CD8-positive, alpha-beta memory T cell (primary cell): ENCODE results near the gene SPATA2. TPM values are rescaled to one million over a fixed set of nuclear protein-coding genes. Genes with fewer than 3 reads are reported as not detected.
A peak's percentile ranks its signal among the peaks of the same experiment; 100 is the strongest.

Experiments used
- CTCF ChIA-PET: fragments of 350-600 bp; sonication (Branson Sonifier 250); formaldehyde crosslinking; loops from one replicate; lab custom pipeline; 2021; ENCODE audit warnings: antibody characterized with exemption; lab: Charles Lee
- POLR2A ChIA-PET: fragments of 350-600 bp; sonication (Branson Sonifier 250); formaldehyde crosslinking; loops from one replicate; lab custom pipeline; 2021; ENCODE audit warnings: antibody characterized with exemption; lab: Charles Lee
- DNase-seq, 5 donors: peaks; one replicate each; pipeline versions ENCODE4 v3.0.0 to v3.0.0-alpha.2; 2020 to 2022; ENCODE audit warnings: mixed read lengths in 1 of 5
- H3K27ac ChIP-seq: one replicate; pipeline ENCODE4 v1.7.0; 2013; ENCODE audit warnings: low read depth, mild to moderate bottlenecking, low read length, moderate library complexity
- H3K27me3 ChIP-seq: 2 replicates; pipeline ENCODE4 v1.7.0; 2013; ENCODE audit warnings: low read length, mild to moderate bottlenecking; ENCODE audit not compliant: insufficient read depth, poor library complexity, severe bottlenecking
- H3K36me3 ChIP-seq: 2 replicates; pipeline ENCODE4 v1.7.0; 2013; ENCODE audit warnings: mild to moderate bottlenecking, low read length, moderate library complexity; ENCODE audit not compliant: insufficient read depth
- H3K4me1 ChIP-seq: 2 replicates; pipeline ENCODE4 v1.7.0; 2013; ENCODE audit warnings: mild to moderate bottlenecking, low read length, moderate library complexity; ENCODE audit not compliant: insufficient read depth
- H3K4me3 ChIP-seq: 2 replicates; pipeline ENCODE4 v1.7.0; 2013; ENCODE audit warnings: mild to moderate bottlenecking, low read length
- H3K9me3 ChIP-seq: 2 replicates; pipeline ENCODE4 v1.7.0; 2013; ENCODE audit warnings: mild to moderate bottlenecking, low read length
- H3K27ac Mint-ChIP-seq, 8 donors: one replicate each; pipeline ENCODE4 v1.8.0; 2020 to 2021; ENCODE audit warnings: mixed read lengths in 8 of 8, mild to moderate bottlenecking in 6 of 8, inconsistent platforms in 3 of 8, moderate library complexity in 3 of 8
- H3K27me3 Mint-ChIP-seq, 2 donors: one replicate each; pipeline ENCODE4 v1.8.0; 2020 to 2021; ENCODE audit warnings: mixed read lengths in 2 of 2, mild to moderate bottlenecking in 1 of 2, moderate library complexity in 1 of 2
- H3K36me3 Mint-ChIP-seq, 3 donors: one replicate each; pipeline ENCODE4 v1.8.0; 2020 to 2021; ENCODE audit warnings: mixed read lengths in 3 of 3, inconsistent platforms in 1 of 3, mild to moderate bottlenecking in 1 of 3
- H3K4me1 Mint-ChIP-seq, 3 donors: one replicate each; pipeline ENCODE4 v1.8.0; 2020 to 2021; ENCODE audit warnings: mixed read lengths in 3 of 3, inconsistent platforms in 1 of 3, mild to moderate bottlenecking in 1 of 3
- H3K4me3 Mint-ChIP-seq, 7 donors: one replicate each; pipeline ENCODE4 v1.8.0; 2020 to 2021; ENCODE audit warnings: mixed read lengths in 7 of 7, mild to moderate bottlenecking in 6 of 7, moderate library complexity in 4 of 7, inconsistent platforms in 2 of 7
- H3K9me3 Mint-ChIP-seq, 5 donors: one replicate each; pipeline ENCODE4 v1.8.0; 2020 to 2022; ENCODE audit warnings: mixed read lengths in 5 of 5, mild to moderate bottlenecking in 3 of 5, moderate library complexity in 2 of 5, inconsistent platforms in 1 of 5
- polyA plus RNA-seq: library from polyadenylated mRNA; unstranded; fragments of 300-500 nt; fragmentation: Illumina TruSeq; gene quantifications from one replicate; pipeline ENCODE4 v1.2.3, GENCODE V29; 2021
- total RNA-seq, 2 experiments: library from RNA; stranded (reverse); gene quantifications; one replicate each; pipeline ENCODE4 v1.2.3, GENCODE V29; 2021

Gene SPATA2
- total and polyA plus RNA-seq, 3 experiments from 2014 or later, result 5.3 to 16.0 (median 15.0) TPM

DNA sequence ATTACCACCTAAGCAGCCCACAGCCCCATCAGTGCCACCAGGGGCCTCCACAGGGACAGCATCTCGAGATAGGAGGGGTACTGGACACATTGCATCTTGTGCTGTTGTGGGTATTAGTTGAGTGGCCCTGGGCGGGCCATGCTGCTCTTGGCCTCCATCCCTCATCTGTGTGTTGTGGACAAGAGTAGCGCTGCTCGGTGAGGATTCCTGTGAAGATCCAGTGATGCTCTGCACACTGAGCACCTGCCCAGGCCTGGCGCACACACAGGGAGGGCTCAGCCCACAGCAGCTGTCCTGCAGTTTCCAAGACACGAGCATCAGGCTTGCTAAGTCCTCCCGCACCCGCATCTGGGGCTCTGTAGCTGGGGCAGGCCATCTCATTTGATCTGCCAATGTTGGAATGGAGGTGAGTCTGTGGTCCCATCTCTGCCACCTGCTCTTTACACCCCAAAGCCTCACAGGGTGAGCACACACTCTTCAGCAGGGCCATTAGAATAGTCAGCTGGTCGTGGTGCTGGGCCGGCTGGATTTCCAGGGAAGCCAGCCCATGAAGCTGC is 32.0 kb downstream of the SPATA2 start:
- no peaks in the 10 kb centered on the region for H3K27me3 ChIP-seq
- H3K4me1 ChIP-seq, result no peaks in the 10 kb centered on the region
- no peak overlapping the region for H3K27ac ChIP-seq
- Mint-ChIP-seq H3K27ac (peak overlapping the region in 1 of 8 donors; percentile 85), H3K4me3 (no peak overlapping the region), H3K36me3 (peaks cover 0 to 87% (median 14%) of the 10 kb centered on the region in 3 donors), H3K9me3 (no peaks in the 10 kb centered on the region), H3K4me1 (peaks cover 0 to under 1% (median under 1%) of the 10 kb centered on the region in 3 donors), H3K27me3 (no peaks in the 10 kb centered on the region)
- H3K4me3 ChIP-seq, result no peak overlapping the region
- CTCF ChIA-PET, result no interaction called here
- no peaks in the 10 kb centered on the region for H3K9me3 ChIP-seq
- no peak for DNase-seq
- POLR2A ChIA-PET, result no interaction called here
- H3K36me3 ChIP-seq, result peaks cover 13% of the 10 kb centered on the region

DNA sequence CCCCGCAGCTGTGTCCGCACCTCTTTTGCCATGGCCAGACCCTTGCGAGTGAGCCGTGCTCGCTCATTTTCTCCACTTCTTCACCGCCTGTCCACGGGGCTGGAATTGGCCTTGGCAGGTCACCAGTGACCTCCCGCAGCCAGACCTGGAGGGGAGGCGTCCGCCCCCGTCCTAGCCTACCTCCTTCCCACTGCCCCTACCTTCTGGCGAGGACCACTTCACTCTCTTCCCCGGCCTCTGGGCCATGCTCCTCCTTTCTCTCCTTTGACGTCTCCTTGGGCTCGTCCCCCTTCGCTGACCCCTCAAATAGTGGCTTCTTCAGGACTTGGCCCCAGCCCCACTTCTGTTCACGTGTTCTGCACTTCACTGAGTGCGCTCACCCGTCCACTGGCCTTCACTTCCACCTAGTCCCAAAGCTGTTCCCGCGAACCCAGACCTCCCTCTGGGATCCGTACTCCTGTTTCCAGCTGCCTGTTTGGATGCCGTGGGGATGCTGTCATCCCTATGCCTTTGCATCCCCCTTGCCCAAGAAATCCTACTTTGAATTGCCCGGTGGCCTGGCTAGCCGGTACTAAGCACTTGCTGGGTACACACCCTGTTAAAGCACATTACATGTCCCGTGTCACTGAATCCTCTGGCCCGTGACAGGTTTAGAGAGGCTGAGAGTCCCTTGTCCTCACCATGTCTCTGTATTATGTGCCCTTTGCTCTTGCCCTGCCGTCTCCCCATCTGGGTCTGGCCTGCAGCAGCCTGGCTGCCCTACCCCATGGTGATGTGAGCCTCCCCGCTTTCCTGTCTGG is 33.0 kb downstream of the SPATA2 start:
- Histone ChIP-seq H3K9me3 (no peaks in the 10 kb centered on the region), H3K36me3 (peaks cover 13% of the 10 kb centered on the region), H3K27ac (no peak overlapping the region), H3K27me3 (no peaks in the 10 kb centered on the region), H3K4me3 (no peak overlapping the region), H3K4me1 (no peaks in the 10 kb centered on the region)
- POLR2A ChIA-PET, result no interaction called here
- Mint-ChIP-seq H3K27ac (peak overlapping the region in 2 of 8 donors; percentile 63 to 69), H3K4me1 (no peaks in the 10 kb centered on the region), H3K4me3 (no peak overlapping the region), H3K36me3 (peaks cover 0 to 86% (median 12%) of the 10 kb centered on the region in 3 donors), H3K9me3 (no peaks in the 10 kb centered on the region), H3K27me3 (no peaks in the 10 kb centered on the region)
- CTCF ChIA-PET, result no interaction called here
- DNase-seq, result no peak

DNA sequence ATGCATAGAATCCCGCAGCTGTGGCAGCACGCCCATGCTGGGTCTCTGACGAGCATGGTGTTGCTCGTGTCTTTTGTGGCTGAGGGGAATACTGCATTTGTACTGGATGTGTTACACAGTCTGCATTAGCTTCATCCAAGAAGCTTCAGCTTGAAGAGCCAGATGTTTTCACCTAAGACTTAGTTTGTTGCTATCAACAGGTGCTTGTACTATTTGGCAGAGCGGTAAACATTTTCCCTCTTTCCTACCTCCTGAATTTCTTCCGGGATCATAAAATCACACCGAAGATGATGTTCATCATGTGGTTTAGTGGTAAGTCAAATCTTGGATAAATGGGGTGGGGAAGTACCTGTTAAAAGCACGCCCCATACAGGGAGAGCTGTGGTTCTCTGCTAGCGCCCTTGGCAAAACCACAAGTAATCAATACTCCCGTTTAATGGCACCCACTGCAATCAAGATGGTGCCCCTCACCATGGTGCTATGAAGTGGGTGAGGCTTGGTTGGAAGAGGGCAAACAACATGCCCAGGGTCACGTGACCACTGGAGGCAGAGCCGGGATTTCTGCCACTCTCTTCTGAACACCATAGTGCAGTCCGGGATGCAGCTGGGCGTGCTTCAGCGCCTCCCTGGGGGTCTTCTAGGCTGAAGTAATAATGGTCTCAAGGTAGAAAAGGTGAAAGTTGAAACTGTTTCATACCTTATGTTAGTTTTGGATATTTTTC is 34.4 kb downstream of the SPATA2 start:
- Mint-ChIP-seq H3K27ac (peak overlapping the region in 5 of 8 donors; percentile 18 to 88 (median 29)), H3K9me3 (no peaks in the 10 kb centered on the region), H3K4me1 (no peaks in the 10 kb centered on the region), H3K27me3 (peaks cover 0 to 2% of the 10 kb centered on the region in 2 donors), H3K4me3 (no peak overlapping the region), H3K36me3 (peaks cover 0 to 82% (median 10%) of the 10 kb centered on the region in 3 donors)
- Histone ChIP-seq H3K36me3 (peaks cover 13% of the 10 kb centered on the region), H3K27ac (no peak overlapping the region), H3K4me3 (no peak overlapping the region), H3K27me3 (no peaks in the 10 kb centered on the region), H3K4me1 (no peaks in the 10 kb centered on the region), H3K9me3 (no peaks in the 10 kb centered on the region)
- no peak for DNase-seq
- ChIA-PET CTCF (interaction anchor here (0.6 kb wide), 1 partner anchor 8 kb away, joined by 3 read pairs; no protein-coding TSS in a partner anchor), POLR2A (interaction anchor here (0.7 kb wide), 1 partner anchor 16 kb away, joined by 4 read pairs; no protein-coding TSS in a partner anchor)

DNA sequence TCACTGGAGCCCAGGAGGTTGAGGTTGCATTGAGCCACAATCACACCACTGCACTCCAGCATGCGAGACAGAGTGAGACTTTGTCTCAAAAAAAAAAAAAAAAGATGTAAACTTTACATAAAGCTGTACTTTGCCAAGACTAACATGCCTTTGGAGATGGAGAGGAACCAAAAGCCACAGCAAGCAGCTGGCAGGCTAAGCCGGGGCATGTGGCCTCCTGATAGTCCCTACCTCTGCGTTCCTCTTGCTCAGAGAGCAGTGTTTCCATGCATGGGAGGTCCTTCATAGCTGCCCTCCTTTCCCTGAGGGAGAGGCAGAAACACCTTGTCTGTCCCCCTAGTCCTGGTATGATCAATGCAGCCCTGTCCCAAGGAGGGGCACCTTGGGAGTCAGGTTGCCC is 35.2 kb downstream of the SPATA2 start:
- Mint-ChIP-seq H3K9me3 (no peaks in the 10 kb centered on the region), H3K27ac (peak overlapping the region in 4 of 8 donors; percentile 23 to 57 (median 31)), H3K4me1 (no peaks in the 10 kb centered on the region), H3K36me3 (peaks cover 0 to 81% (median 10%) of the 10 kb centered on the region in 3 donors), H3K27me3 (peaks cover 0 to 2% of the 10 kb centered on the region in 2 donors), H3K4me3 (no peak overlapping the region)
- DNase-seq, result no peak
- Histone ChIP-seq H3K4me3 (no peak overlapping the region), H3K27me3 (no peaks in the 10 kb centered on the region), H3K9me3 (no peaks in the 10 kb centered on the region), H3K27ac (no peak overlapping the region), H3K4me1 (no peaks in the 10 kb centered on the region), H3K36me3 (peaks cover 9% of the 10 kb centered on the region)
- ChIA-PET POLR2A (interaction anchor here (0.7 kb wide), 1 partner anchor 15 kb away, joined by 4 read pairs; no protein-coding TSS in a partner anchor), CTCF (interaction anchor here (0.6 kb wide), 1 partner anchor 8 kb away, joined by 3 read pairs; no protein-coding TSS in a partner anchor)

DNA sequence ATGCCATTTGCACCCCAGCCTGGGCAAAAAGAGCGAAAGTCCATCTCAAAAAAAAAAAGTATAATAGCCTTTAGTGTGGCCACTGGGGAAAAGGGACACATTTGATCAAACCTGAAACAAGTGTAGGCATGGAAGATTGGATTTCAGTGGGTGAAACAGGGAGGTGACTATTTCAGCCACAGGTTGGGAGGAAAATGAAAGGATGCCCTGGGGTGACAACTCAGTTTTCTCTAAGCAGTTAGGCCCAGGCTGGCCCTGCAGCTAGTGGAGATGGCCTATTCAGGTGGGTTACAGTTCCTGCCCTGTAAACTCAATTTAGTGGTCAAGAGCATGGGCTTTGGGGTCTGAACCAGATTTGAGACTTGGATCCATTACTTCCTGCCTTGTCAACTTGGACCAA is 36.4 kb downstream of the SPATA2 start:
- peak overlapping the region in 2 of 8 donors; percentile 22 to 69 for H3K27ac Mint-ChIP-seq
- H3K9me3 Mint-ChIP-seq, result no peaks in the 10 kb centered on the region
- H3K4me3 ChIP-seq, result no peak overlapping the region
- no peak for DNase-seq
- no peak overlapping the region for H3K4me3 Mint-ChIP-seq
- H3K4me1 Mint-ChIP-seq, result no peaks in the 10 kb centered on the region
- ChIA-PET CTCF (no interaction called here), POLR2A (no interaction called here)
- no peak overlapping the region for H3K27ac ChIP-seq
- peaks cover 0 to 2% of the 10 kb centered on the region in 2 donors for H3K27me3 Mint-ChIP-seq
- peaks cover 0 to 82% (median 5%) of the 10 kb centered on the region in 3 donors for H3K36me3 Mint-ChIP-seq
- peaks cover 9% of the 10 kb centered on the region for H3K36me3 ChIP-seq
- H3K4me1 ChIP-seq, result no peaks in the 10 kb centered on the region
- H3K9me3 ChIP-seq, result no peaks in the 10 kb centered on the region
- H3K27me3 ChIP-seq, result no peaks in the 10 kb centered on the region

DNA sequence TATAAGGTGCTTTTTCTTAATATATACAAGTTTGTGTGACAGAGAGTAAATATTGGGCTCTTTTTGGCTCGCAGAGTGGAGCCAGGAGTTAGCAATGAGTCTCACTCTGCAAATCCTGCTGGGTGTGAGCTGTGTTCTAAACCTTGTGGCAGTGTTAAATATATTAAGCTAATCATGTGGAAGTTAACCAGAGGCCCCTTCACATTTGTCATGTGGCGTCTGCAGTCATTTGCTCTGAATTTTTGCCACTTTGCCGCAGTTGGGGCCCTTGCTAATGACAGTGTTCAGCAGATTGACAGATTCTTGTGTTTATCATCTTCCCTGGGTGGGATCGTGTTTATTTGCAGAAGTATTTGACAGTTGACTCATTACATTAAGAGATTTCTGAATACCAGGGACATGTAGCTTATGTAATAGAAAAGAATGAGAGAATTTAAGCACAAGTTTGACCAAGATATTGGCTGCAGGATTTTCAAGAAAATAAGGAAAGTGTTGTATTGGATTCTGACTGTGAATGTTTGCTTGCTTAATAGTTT is 37.9 kb downstream of the SPATA2 start:
- Mint-ChIP-seq H3K9me3 (no peaks in the 10 kb centered on the region), H3K27me3 (peaks cover 0 to 2% of the 10 kb centered on the region in 2 donors), H3K36me3 (peaks cover 0 to 74% (median 5%) of the 10 kb centered on the region in 3 donors), H3K4me1 (no peaks in the 10 kb centered on the region), H3K27ac (peak overlapping the region in 3 of 8 donors; percentile 9 to 71 (median 45)), H3K4me3 (no peak overlapping the region)
- H3K27me3 ChIP-seq, result no peaks in the 10 kb centered on the region
- no peak overlapping the region for H3K27ac ChIP-seq
- no peaks in the 10 kb centered on the region for H3K4me1 ChIP-seq
- ChIA-PET CTCF (no interaction called here), POLR2A (no interaction called here)
- H3K4me3 ChIP-seq, result no peak overlapping the region
- no peaks in the 10 kb centered on the region for H3K36me3 ChIP-seq
- no peaks in the 10 kb centered on the region for H3K9me3 ChIP-seq
- no peak for DNase-seq

DNA sequence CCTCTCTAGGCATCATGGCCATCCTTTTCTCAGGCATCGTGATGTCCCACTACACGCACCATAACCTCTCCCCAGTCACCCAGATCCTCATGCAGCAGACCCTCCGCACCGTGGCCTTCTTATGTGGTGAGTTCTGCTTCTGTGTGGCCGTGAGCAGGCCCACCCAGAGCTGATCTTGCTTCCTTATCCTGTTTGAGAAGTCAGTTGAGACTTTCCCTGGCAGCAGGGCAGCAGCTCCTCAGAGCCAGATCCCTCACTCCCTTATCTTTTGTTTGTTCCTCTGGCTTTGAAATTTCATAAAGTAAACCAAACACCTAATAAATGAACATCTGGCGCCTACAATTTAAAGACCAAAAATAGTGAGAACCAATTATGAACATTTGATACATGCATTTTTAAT is 40.6 kb downstream of the SPATA2 start:
- peaks cover 0 to 66% (median 5%) of the 10 kb centered on the region in 3 donors for H3K36me3 Mint-ChIP-seq
- DNase-seq, result no peak
- H3K4me1 ChIP-seq, result no peaks in the 10 kb centered on the region
- H3K4me3 ChIP-seq, result no peak overlapping the region
- peak overlapping the region in 3 of 8 donors; percentile 17 to 50 (median 33) for H3K27ac Mint-ChIP-seq
- H3K4me1 Mint-ChIP-seq, result peaks cover 0 to 1% (median 0%) of the 10 kb centered on the region in 3 donors
- no peak overlapping the region for H3K4me3 Mint-ChIP-seq
- peaks cover 0 to 2% of the 10 kb centered on the region in 2 donors for H3K27me3 Mint-ChIP-seq
- POLR2A ChIA-PET, result no interaction called here
- H3K27ac ChIP-seq, result no peak overlapping the region
- no peaks in the 10 kb centered on the region for H3K27me3 ChIP-seq
- CTCF ChIA-PET, result no interaction called here
- H3K9me3 Mint-ChIP-seq, result no peaks in the 10 kb centered on the region
- no peaks in the 10 kb centered on the region for H3K9me3 ChIP-seq
- no peaks in the 10 kb centered on the region for H3K36me3 ChIP-seq
